Stimulated activated CD8-positive, alpha-beta memory T cell treated with anti-CD3 and anti-CD28 coated beads, Interleukin-15, amount 100 ng/mL, for 48 hours (primary cell): ENCODE data around the gene MEOX1.

ENCODE experiments used
- DNase-seq, 2 donors: peaks; one replicate each; pipeline ENCODE4 v3.0.0-alpha.2; 2020; ENCODE audit warnings: low read depth in 2 of 2

MEOX1 gene

GRCh38 chr17:43680461-43680860, 18.7 kb upstream of the MEOX1 start:
- DNase-seq, result no peak

GRCh38 chr17:43679911-43680310, 18.2 kb upstream of the MEOX1 start:
- DNase-seq, result no peak

GRCh38 chr17:43679401-43679800, 17.7 kb upstream of the MEOX1 start:
- DNase-seq, result no peak

- no peak for DNase-seq
Measured at GRCh38 chr17:43676471-43676870, 14.7 kb upstream of the MEOX1 start.

GRCh38 chr17:43674394-43674793, 12.7 kb upstream of the MEOX1 start:
- no peak for DNase-seq

- peak; percentile 40 to 47 for DNase-seq
Measured at GRCh38 chr17:43673516-43674323, 12.0 kb upstream of the MEOX1 start.

GRCh38 chr17:43671755-43672519, 10.2 kb upstream of the MEOX1 start:
- DNase-seq, result no peak

- DNase-seq, result no peak
Measured at GRCh38 chr17:43671031-43671692, 9.4 kb upstream of the MEOX1 start.

GRCh38 chr17:43670645-43671030, 8.9 kb upstream of the MEOX1 start:
- no peak for DNase-seq

GRCh38 chr17:43669971-43670644, 8.4 kb upstream of the MEOX1 start:
- DNase-seq, result no peak

- no peak for DNase-seq
Measured at GRCh38 chr17:43667947-43668348, 6.2 kb upstream of the MEOX1 start.

GRCh38 chr17:43667506-43667905, 5.8 kb upstream of the MEOX1 start:
- no peak for DNase-seq

GRCh38 chr17:43665937-43666236, 4.2 kb upstream of the MEOX1 start:
- DNase-seq, result no peak

GRCh38 chr17:43665084-43665936, 3.6 kb upstream of the MEOX1 start:
- no peak for DNase-seq

- no peak for DNase-seq
Measured at GRCh38 chr17:43664096-43664495, 2.4 kb upstream of the MEOX1 start.

GRCh38 chr17:43663383-43663782, 1.7 kb upstream of the MEOX1 start:
- DNase-seq, result no peak

- DNase-seq, result no peak
Measured at GRCh38 chr17:43662413-43663141, 855 bp upstream of the MEOX1 start.

GRCh38 chr17:43660816-43661493, 767 bp downstream of the MEOX1 start:
- peak in 1 of 2 donors; percentile 4 for DNase-seq

- DNase-seq, result no peak
Measured at GRCh38 chr17:43659823-43660617, 1.7 kb downstream of the MEOX1 start.
